SIG-M5 (cell line): ENCODE data around the gene GNG3.
"Not testable (repeated sequence)": the region's sequence is repeated elsewhere in the genome, so short reads cannot be mapped to it uniquely, and the experiment has no call there.

Source experiments
- DNase-seq: peaks from one replicate; lab custom pipeline; 2025; lab: John Stamatoyannopoulos, UW

Gene GNG3

GRCh38 chr11:62687508-62688396 is 19.7 kb upstream of the GNG3 start:
- no peak for DNase-seq

GRCh38 chr11:62688491-62688890 is 19.0 kb upstream of the GNG3 start:
- DNase-seq: no peak

GRCh38 chr11:62689421-62690183 is 17.9 kb upstream of the GNG3 start, which contains the start of gene LRRN4CL:
TSS of gene LRRN4CL (minus strand) at chr11:62689530. CDS start at chr11:62688508, 1,022 bp downstream.
- no peak for DNase-seq

GRCh38 chr11:62693624-62694023 is 13.9 kb upstream of the GNG3 start:
- DNase-seq: not testable (repeated sequence)

GRCh38 chr11:62694455-62695167 is 12.9 kb upstream of the GNG3 start:
- DNase-seq: no peak

- no peak for DNase-seq
Observed at GRCh38 chr11:62702246-62702645, 5.2 kb upstream of the GNG3 start.

- DNase-seq: not testable (repeated sequence)
Observed at GRCh38 chr11:62703921-62704320, 3.6 kb upstream of the GNG3 start.

- no peak for DNase-seq
Observed at GRCh38 chr11:62705413-62705812, 2.1 kb upstream of the GNG3 start.

GRCh38 chr11:62705880-62706849 is 1.3 kb upstream of the GNG3 start:
- peak; percentile 38 for DNase-seq

GRCh38 chr11:62706850-62707247 is 627 bp upstream of the GNG3 start:
- no peak for DNase-seq

- DNase-seq: no peak
Observed at GRCh38 chr11:62708392-62708791, 916 bp downstream of the GNG3 start.

- DNase-seq: no peak
Observed at GRCh38 chr11:62708793-62709192, 1.3 kb downstream of the GNG3 start.

- DNase-seq: peak; percentile 90
Observed at GRCh38 chr11:62709247-62710000, 1.9 kb downstream of the GNG3 start.

GRCh38 chr11:62710001-62710345 is 2.5 kb downstream of the GNG3 start:
- DNase-seq: no peak

- DNase-seq: no peak
Observed at GRCh38 chr11:62712276-62712812, 4.9 kb downstream of the GNG3 start.

GRCh38 chr11:62712861-62713260 is 5.4 kb downstream of the GNG3 start:
- DNase-seq: no peak

- no peak for DNase-seq
Observed at GRCh38 chr11:62713343-62713742, 5.9 kb downstream of the GNG3 start.

GRCh38 chr11:62715150-62716130 is 8.0 kb downstream of the GNG3 start:
- no peak for DNase-seq

GRCh38 chr11:62716206-62716605 is 8.7 kb downstream of the GNG3 start:
- no peak for DNase-seq
